WTC11 (cell line): Measurements from ENCODE around the gene ENTREP3. TPM values are rescaled to one million over a fixed set of nuclear protein-coding genes. Genes with fewer than 3 reads are reported as not detected.

ENCODE experiments used
- ATAC-seq: fragments of 200-7000 bp; cut with Tn5 transposase; 2 replicates; pipeline ENCODE4 v1.10.0; 2021; ENCODE audit warnings: mild to moderate bottlenecking, moderate library complexity
- CTCF ChIA-PET: fragments of 300-600 bp; sonication (Branson Sonifier 250); formaldehyde crosslinking; loops from one replicate; lab custom pipeline; 2021; ENCODE audit warnings: antibody characterized with exemption; lab: Charles Lee
- POLR2A ChIA-PET: fragments of 350-600 bp; sonication (Branson Sonifier 250); formaldehyde crosslinking; loops from one replicate; lab custom pipeline; 2021; ENCODE audit warnings: antibody characterized with exemption; lab: Charles Lee
- DNase-seq: peaks from one replicate; pipeline ENCODE4 v3.0.0; 2021; ENCODE audit warnings: low spot score
- H3K27ac Mint-ChIP-seq: 2 replicates; pipeline ENCODE4 v1.8.0; 2021; ENCODE audit warnings: mixed read lengths
- H3K27me3 Mint-ChIP-seq: 2 replicates; pipeline ENCODE4 v1.8.0; 2021; ENCODE audit warnings: low read depth, mild to moderate bottlenecking, moderate library complexity, mixed read lengths
- H3K36me3 Mint-ChIP-seq: 2 replicates; pipeline ENCODE4 v1.8.0; 2021; ENCODE audit warnings: mixed read lengths
- H3K4me1 Mint-ChIP-seq: 2 replicates; pipeline ENCODE4 v1.8.0; 2022; ENCODE audit warnings: mixed read lengths
- H3K4me3 Mint-ChIP-seq: 2 replicates; pipeline ENCODE4 v1.8.0; 2021; ENCODE audit warnings: mild to moderate bottlenecking, moderate library complexity, mixed read lengths
- H3K9me3 Mint-ChIP-seq: 2 replicates; pipeline ENCODE4 v1.8.0; 2021; ENCODE audit warnings: mixed read lengths
- ARID4B ChIP-seq: sonication (generic); formaldehyde crosslinking; IDR thresholded peaks from 2 replicates; pipeline ENCODE4 v1.8.0; 2023; ENCODE audit warnings: missing genetic modification reagents, mild to moderate bottlenecking, borderline replicate concordance
- E2F5 ChIP-seq: sonication (generic); formaldehyde crosslinking; IDR thresholded peaks from 2 replicates; pipeline ENCODE4 v1.8.1; 2022; ENCODE audit warnings: mild to moderate bottlenecking, moderate library complexity, missing genetic modification reagents
- ELF4 ChIP-seq: sonication (generic); formaldehyde crosslinking; IDR thresholded peaks from 2 replicates; pipeline ENCODE4 v1.8.1; 2022; ENCODE audit warnings: low read depth, mild to moderate bottlenecking, moderate library complexity, missing genetic modification reagents
- GABPB1 ChIP-seq: sonication (generic); formaldehyde crosslinking; IDR thresholded peaks from 2 replicates; pipeline ENCODE4 v1.8.1; 2023; ENCODE audit warnings: mild to moderate bottlenecking, missing genetic modification reagents
- NR2C2 ChIP-seq: sonication (generic); formaldehyde crosslinking; IDR thresholded peaks from 2 replicates; pipeline ENCODE4 v1.8.0; 2022; ENCODE audit warnings: mild to moderate bottlenecking, missing genetic modification reagents
- SOX15 ChIP-seq: fragments of 250-450 bp; sonication (Bioruptor Pico); IDR thresholded peaks from 2 replicates; pipeline ENCODE4 v1.9.0; 2021; ENCODE audit warnings: mild to moderate bottlenecking
- ZNF121 ChIP-seq: sonication (generic); formaldehyde crosslinking; IDR thresholded peaks from 2 replicates; pipeline ENCODE4 v1.8.0; 2023; ENCODE audit warnings: missing genetic modification reagents
- ZNF512 ChIP-seq: sonication (generic); formaldehyde crosslinking; IDR thresholded peaks from 2 replicates; pipeline ENCODE4 v1.8.1; 2022; ENCODE audit warnings: missing genetic modification reagents, borderline replicate concordance
- total RNA-seq: library from RNA; stranded (reverse); gene quantifications from 3 replicates; pipeline ENCODE4 v1.2.3, GENCODE V29; 2021
- TF ChIP-seq, protein P1 (sequence below): sonication (generic); formaldehyde crosslinking; IDR thresholded peaks from 2 replicates; pipeline ENCODE4 v1.8.1; 2023; ENCODE audit warnings: mild to moderate bottlenecking, missing genetic modification reagents, moderate library complexity
- TF ChIP-seq, protein P2 (sequence below): sonication (generic); formaldehyde crosslinking; IDR thresholded peaks from 2 replicates; pipeline ENCODE4 v1.8.0; 2023; ENCODE audit warnings: mild to moderate bottlenecking, missing genetic modification reagents
- TF ChIP-seq, protein P3 (sequence below): sonication (generic); formaldehyde crosslinking; conservative IDR thresholded peaks from 2 replicates; pipeline ENCODE4 v1.8.1; 2023; ENCODE audit warnings: mild to moderate bottlenecking, low read depth, missing genetic modification reagents, moderate library complexity
- TF ChIP-seq, protein P4 (sequence below): sonication (generic); formaldehyde crosslinking; IDR thresholded peaks from 2 replicates; pipeline ENCODE4 v1.8.0; 2022; ENCODE audit warnings: missing genetic modification reagents

ENTREP3 gene
- total RNA-seq, 1 experiment from 2014 or later: 67.8 TPM

DNA sequence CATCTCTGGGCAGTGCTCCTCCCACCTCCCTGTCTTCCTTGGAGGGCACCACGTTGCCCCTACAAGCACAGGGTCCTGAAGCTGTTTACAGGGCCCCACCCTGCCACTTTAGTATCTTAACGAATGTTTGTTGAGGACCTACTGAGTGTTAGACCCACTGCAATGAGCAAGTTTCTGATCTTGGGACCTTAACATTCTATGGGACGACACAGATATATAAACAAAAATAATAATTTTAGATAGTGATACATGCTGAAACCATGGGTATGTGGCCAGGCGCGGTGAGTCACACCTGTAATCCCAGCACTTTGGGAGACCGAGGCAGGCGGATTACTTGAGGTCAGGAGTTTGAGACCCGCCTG, 10.1 kb downstream of the ENTREP3 start (continued):
- TF ChIP-seq E2F5 (no peak), ZNF512 (no peak), NR2C2 (CRISPR knock-in tag) (no peak), ELF4 (CRISPR knock-in tag) (no peak), GABPB1 (CRISPR knock-in tag) (no peak), SOX15 (CRISPR knock-in tag) (no peak), ARID4B (CRISPR knock-in tag) (no peak)
- TF ChIP-seq, protein P1, sequence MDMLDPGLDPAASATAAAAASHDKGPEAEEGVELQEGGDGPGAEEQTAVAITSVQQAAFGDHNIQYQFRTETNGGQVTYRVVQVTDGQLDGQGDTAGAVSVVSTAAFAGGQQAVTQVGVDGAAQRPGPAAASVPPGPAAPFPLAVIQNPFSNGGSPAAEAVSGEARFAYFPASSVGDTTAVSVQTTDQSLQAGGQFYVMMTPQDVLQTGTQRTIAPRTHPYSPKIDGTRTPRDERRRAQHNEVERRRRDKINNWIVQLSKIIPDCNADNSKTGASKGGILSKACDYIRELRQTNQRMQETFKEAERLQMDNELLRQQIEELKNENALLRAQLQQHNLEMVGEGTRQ (CRISPR knock-in tag): no peak
- TF ChIP-seq, protein P2, sequence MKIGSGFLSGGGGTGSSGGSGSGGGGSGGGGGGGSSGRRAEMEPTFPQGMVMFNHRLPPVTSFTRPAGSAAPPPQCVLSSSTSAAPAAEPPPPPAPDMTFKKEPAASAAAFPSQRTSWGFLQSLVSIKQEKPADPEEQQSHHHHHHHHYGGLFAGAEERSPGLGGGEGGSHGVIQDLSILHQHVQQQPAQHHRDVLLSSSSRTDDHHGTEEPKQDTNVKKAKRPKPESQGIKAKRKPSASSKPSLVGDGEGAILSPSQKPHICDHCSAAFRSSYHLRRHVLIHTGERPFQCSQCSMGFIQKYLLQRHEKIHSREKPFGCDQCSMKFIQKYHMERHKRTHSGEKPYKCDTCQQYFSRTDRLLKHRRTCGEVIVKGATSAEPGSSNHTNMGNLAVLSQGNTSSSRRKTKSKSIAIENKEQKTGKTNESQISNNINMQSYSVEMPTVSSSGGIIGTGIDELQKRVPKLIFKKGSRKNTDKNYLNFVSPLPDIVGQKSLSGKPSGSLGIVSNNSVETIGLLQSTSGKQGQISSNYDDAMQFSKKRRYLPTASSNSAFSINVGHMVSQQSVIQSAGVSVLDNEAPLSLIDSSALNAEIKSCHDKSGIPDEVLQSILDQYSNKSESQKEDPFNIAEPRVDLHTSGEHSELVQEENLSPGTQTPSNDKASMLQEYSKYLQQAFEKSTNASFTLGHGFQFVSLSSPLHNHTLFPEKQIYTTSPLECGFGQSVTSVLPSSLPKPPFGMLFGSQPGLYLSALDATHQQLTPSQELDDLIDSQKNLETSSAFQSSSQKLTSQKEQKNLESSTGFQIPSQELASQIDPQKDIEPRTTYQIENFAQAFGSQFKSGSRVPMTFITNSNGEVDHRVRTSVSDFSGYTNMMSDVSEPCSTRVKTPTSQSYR (CRISPR knock-in tag): no peak
- TF ChIP-seq, protein P3, sequence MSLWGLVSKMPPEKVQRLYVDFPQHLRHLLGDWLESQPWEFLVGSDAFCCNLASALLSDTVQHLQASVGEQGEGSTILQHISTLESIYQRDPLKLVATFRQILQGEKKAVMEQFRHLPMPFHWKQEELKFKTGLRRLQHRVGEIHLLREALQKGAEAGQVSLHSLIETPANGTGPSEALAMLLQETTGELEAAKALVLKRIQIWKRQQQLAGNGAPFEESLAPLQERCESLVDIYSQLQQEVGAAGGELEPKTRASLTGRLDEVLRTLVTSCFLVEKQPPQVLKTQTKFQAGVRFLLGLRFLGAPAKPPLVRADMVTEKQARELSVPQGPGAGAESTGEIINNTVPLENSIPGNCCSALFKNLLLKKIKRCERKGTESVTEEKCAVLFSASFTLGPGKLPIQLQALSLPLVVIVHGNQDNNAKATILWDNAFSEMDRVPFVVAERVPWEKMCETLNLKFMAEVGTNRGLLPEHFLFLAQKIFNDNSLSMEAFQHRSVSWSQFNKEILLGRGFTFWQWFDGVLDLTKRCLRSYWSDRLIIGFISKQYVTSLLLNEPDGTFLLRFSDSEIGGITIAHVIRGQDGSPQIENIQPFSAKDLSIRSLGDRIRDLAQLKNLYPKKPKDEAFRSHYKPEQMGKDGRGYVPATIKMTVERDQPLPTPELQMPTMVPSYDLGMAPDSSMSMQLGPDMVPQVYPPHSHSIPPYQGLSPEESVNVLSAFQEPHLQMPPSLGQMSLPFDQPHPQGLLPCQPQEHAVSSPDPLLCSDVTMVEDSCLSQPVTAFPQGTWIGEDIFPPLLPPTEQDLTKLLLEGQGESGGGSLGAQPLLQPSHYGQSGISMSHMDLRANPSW (CRISPR knock-in tag): no peak

DNA sequence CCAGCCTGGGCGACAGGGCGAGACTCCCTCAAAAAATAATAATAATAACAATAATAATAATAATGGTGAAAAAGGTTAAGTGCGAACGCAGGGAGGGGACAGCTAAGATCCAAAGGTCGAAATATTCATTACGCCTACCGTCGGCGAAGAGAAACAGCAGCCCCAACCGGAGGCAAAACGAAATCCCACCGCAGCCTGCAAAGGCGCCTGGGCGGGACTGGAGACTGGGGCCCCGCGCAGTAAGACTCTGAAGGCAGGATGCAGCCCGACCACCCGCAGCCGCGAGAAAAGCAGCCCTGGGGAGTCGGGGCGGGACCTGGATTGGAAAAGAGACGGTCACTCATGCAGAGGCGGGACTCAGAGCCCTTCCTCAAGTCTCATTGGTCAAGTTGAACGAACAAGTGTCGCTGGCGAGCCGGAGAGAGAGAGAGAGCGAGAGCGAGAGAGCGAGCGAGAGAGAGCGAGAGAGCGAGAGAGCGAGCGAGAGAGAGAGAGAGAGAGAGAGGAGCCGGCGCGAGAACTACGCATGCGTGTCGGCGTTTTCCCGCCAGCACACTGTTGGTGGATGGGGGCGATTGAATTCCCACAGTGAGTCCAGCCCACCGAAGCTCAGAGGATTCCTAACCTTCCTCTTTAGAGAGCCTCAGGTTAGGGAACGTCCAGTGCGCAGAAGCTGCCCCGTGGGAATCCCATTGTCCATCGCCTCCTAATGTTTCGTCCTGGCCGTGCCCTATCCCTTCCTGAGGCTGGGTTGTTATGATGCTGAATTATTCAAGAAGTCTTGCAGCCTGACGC, 10.7 kb downstream of the ENTREP3 start:
- ATAC-seq: peak; percentile 93
- POLR2A ChIA-PET: interaction anchor here (0.6 to 2.0 kb wide), 5 partner anchors 17 to 949 kb away, joined by 3 to 6 read pairs (median 5); partner anchors contain the start of genes CLK2 and FDPS
- CTCF ChIA-PET: interaction anchor here (0.6 to 1.8 kb wide), 9 partner anchors 29 to 260 kb away, joined by 3 to 7 read pairs (median 3); partner anchors contain the start of gene CLK2
- TF ChIP-seq, protein P4, sequence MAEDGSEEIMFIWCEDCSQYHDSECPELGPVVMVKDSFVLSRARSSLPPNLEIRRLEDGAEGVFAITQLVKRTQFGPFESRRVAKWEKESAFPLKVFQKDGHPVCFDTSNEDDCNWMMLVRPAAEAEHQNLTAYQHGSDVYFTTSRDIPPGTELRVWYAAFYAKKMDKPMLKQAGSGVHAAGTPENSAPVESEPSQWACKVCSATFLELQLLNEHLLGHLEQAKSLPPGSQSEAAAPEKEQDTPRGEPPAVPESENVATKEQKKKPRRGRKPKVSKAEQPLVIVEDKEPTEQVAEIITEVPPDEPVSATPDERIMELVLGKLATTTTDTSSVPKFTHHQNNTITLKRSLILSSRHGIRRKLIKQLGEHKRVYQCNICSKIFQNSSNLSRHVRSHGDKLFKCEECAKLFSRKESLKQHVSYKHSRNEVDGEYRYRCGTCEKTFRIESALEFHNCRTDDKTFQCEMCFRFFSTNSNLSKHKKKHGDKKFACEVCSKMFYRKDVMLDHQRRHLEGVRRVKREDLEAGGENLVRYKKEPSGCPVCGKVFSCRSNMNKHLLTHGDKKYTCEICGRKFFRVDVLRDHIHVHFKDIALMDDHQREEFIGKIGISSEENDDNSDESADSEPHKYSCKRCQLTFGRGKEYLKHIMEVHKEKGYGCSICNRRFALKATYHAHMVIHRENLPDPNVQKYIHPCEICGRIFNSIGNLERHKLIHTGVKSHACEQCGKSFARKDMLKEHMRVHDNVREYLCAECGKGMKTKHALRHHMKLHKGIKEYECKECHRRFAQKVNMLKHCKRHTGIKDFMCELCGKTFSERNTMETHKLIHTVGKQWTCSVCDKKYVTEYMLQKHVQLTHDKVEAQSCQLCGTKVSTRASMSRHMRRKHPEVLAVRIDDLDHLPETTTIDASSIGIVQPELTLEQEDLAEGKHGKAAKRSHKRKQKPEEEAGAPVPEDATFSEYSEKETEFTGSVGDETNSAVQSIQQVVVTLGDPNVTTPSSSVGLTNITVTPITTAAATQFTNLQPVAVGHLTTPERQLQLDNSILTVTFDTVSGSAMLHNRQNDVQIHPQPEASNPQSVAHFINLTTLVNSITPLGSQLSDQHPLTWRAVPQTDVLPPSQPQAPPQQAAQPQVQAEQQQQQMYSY (CRISPR knock-in tag): peak; percentile 46
- TF ChIP-seq NR2C2 (CRISPR knock-in tag) (no peak), ZNF121 (CRISPR knock-in tag) (peak; percentile 95)
- TF ChIP-seq, protein P1 (CRISPR knock-in tag): peak; percentile 68

More for the DNA sequence above, 10.7 kb downstream of the ENTREP3 start:
- peak; percentile 96 for DNase-seq
- Mint-ChIP-seq H3K27me3 (peaks cover 41% of the 10 kb centered on the region), H3K9me3 (no peaks in the 10 kb centered on the region), H3K4me1 (peaks cover 28% of the 10 kb centered on the region), H3K4me3 (peak overlapping the region; percentile 78), H3K36me3 (peaks cover 14% of the 10 kb centered on the region), H3K27ac (peak overlapping the region; percentile 99)
